Lung microvascular endothelial cell (primary cell): Measurements from ENCODE around the gene STK24. TPM values are rescaled to one million over a fixed set of nuclear protein-coding genes. Genes with fewer than 3 reads are reported as not detected.
A peak's percentile ranks its signal among the peaks of the same experiment; 100 is the strongest.
"Not testable (repeated sequence)": the region's sequence is repeated elsewhere in the genome, so short reads cannot be mapped to it uniquely, and the experiment has no call there.

Experiments
- DNase-seq, 2 donors: peaks; one replicate each; pipeline versions ENCODE4 v3.0.0 to v3.0.0-alpha.2; 2010; ENCODE audit warnings: low read depth in 2 of 2
- total RNA-seq: library from RNA; depleted of rRNA; stranded (reverse); fragments of >200 nt; gene quantifications from 2 replicates; pipeline ENCODE4 v1.2.1, GENCODE V29; 2014

Gene STK24
- total RNA-seq, 1 donor from 2014 or later, result 23.2 TPM

DNA sequence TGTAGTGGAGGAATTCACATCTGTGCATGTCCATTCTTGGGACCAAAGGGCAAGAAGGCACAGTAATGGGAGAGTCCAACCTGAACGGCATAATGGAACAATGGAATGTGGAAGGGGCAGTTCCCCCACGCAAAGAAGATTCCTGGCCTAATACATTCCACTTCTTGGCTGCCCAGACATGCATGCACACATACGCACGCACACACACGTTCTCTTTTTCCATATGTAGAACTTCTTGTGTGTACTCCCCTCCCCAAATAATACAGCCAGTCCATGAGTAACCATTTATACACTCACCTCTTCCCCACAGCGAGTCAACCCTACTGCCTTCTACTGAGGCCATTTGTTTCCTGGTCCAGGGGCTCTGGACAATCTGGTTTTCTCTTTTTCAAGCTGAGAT lies 6.0 kb upstream of the STK24 start:
- no peak for DNase-seq

DNA sequence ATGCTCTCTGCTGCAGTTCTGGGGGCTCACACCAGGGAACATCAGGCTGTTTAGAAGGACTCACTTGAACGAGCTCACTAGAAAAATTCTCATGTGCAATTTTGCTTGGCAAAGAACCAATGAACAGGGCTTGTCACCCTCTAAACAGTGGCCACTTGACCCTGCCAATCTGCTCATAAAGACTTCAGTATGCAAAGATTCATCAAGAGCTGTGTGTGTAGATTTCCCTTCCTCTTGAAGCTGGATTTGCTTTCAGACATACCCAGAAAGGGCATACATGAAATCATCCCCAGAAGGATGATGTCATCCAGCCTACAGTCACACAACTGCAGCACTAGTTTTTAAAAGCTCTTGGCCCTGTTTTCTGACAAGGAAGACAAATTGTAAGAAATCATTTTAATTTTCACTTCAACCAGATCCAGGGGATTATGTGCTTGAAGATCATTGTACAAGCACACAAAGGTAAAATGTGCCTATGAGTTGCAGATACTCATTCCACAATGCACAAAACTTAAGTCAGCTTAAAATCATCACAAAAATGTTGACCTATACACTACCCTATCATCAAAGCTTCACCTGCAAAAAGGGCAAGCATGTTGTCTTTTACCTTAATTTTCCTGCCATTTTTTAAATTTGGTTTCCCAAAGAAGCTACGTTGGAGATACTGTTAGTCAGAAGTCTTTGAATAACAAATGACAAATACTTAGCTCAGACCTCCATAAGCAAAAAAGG lies 5.2 kb upstream of the STK24 start:
- DNase-seq, result peak in 1 of 2 donors; percentile 56

DNA sequence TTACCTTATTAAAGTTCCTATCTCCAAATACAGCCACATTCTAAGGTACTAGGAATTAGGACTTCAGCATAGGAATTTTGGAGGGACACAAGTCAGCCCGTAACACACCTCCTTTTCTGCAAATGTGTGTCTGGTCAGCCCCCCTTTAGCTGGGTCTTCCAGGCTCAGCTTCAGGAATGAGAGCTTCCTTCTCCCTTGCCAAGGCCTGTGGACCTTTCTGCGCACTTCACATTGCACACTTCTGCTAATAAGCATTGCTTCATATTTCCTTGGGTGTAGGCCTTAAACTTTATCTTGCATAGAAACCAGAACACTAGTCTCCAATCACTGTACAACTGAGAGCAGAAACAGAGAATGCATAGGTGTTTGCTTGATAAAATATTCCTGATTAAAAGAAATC lies 4.5 kb upstream of the STK24 start:
- no peak for DNase-seq

- no peak for DNase-seq
These were observed 3.5 kb upstream of the STK24 start for GRCh38 chr13:98580420-98580819.

DNA sequence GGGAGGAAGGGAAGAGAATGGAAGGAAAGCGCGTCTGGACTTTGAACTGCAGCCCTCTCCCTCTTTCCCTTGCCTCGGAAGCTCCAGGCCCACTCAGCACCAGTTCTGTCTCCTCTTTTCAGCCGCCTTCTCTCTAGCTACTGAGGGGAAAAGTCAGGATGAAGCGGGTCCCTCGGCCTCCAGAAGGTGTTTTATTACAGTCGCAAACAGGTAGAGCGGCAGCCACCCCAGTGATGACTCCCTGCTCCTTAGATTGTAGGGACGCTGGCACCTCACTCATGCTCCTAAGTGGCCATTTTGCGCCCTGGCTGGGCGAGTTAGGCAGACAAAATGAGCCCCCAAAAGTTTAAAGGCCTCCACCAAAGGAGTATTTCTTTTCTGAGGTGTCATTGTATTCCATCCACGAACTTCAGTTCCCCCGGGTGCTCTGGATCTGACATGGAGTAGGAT lies 954 bp upstream of the STK24 start:
- DNase-seq, result no peak

DNA sequence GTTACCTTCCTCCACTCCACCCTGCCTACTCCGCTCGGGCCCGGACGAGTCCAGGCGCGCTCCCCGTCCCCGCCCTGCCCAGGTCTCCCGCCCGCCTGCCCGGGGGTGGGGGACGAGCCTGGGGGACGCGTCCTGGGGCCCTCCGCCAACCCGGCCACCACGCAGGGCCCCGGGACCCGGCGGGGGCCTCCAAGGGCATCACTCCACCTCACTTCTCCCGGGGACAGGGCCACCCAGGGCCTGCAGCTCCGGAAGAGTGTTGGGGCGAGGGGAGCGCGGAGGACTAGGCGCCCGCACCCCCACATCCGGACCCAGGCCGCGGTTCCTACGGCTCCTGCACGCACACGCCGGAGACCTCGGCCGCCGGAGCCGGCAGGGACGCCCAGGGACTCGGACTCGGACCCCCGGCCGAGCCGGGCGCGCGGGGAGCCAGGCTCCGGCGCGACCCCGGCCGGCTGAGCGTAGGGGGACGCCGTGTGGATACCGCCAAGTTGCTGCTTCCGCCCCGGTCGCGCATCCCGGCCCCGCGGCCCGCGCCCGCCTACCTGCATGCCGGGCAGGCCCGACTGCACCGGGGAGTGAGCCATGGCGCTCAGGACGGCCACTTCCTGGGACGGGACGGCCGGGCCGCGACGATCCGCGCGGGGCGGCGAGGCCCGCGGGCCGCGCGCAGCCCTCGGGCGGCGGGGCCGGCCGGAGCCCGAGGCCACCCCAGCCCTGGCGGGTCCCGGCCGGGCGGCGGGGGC lies 534 bp downstream of the STK24 start:
- DNase-seq, result peak; percentile 32 to 54

DNA sequence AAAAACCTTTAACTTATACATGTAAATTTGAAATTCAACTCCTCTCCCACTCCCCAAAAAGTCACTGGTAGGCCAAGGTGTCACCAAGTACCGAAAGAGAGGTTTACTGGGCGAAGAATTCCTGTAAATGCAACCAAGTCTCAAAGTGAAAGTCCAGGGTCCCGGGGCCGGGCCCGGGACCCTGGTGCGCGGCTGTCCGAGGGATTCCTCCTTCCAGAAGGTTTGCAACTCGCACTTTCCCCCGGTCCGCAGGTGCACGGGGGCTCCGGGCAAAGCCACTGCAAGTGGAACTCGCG lies 1.1 kb downstream of the STK24 start:
- DNase-seq, result peak in 1 of 2 donors; percentile 40

DNA sequence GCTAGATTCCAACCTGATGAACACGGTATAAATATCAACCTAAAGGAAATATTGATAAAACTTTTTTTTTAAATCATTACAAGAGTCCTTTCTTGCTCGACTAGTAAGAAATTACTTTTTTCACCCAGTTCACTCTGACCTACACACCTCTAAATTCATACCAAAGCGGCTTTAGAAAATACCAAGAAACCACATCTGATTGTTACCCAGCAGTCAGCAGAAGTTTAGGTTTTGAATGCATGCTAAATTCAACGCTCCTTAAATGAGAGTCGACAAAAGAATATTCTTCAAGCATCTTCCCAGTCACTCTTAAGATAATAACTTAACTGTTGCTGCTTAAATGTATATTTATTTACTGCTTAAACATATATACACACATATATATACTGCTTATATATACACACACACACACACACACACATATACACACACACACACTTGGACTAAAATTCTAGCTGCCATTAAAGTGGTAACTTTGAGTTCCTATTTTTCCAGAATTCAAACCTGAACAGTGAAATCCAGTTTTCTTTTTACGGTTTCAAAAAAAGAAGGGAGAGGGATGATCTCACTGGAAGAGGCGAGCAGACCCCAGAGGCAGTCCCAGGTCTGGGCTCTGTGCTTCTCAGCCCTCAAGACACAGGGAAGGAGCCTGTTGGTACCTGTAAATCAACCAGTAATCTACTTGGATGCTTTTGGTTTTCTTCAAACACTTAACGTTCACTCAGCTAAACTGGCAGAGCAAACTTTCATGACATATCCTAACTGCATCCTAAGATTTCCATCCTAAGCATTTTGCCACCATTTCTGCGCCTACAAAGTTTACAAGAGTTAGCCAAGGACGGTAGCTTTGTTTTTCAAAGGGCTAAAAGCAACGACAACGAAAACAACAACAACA lies 1.7 kb downstream of the STK24 start:
- DNase-seq, result peak in 1 of 2 donors; percentile 40

- peak in 1 of 2 donors; percentile 40 for DNase-seq
These were observed 4.8 kb downstream of the STK24 start for GRCh38 chr13:98571955-98572662.

GRCh38 chr13:98570929-98571372 lies 6.0 kb downstream of the STK24 start:
- DNase-seq, result peak; percentile 80 to 84

- DNase-seq, result not testable (repeated sequence)
These were observed 7.2 kb downstream of the STK24 start for GRCh38 chr13:98569494-98570367.

DNA sequence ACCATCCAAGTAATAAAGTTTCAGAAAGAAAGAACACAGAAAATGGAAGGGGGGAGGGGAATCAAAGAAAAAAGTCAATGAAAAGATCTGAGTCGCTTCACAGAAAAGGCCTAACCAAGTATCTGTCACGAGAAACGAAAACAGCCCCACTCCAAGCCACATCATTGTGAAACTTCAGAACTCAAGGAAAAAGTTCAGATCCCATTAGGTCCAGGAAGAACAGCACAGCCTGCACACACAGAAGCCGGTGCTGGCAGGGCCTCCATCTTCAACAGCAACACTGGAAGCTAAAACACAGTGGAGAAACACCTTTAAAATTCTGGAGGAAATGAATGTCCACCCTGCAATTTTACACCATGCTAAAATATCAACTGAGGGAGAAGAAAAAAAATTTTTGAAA lies 8.0 kb downstream of the STK24 start:
- DNase-seq, result no peak

GRCh38 chr13:98567140-98567539 lies 9.8 kb downstream of the STK24 start:
- DNase-seq, result no peak

- peak; percentile 81 to 86 for DNase-seq
These were observed 11.0 kb downstream of the STK24 start for GRCh38 chr13:98565726-98566565.

DNA sequence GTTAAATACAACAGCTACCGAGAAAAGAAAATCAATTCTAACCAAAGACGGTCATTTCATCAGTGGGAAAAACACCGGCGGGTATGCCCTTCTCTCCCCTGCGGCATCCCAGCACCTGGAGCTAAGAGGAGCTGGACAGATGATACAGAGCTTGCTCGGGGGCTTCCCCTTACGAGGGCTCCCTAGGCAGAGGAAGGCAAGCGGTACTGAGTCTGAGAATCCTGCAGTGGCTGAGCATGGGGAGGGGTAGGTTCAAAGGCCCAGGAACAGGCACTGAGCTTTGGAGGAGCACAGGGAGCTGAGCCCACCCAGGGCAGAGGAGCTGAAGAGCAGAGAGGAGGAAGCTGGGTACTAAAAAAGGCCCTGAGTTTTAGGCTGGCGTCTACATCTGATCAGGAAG lies 12.7 kb downstream of the STK24 start:
- no peak for DNase-seq

DNA sequence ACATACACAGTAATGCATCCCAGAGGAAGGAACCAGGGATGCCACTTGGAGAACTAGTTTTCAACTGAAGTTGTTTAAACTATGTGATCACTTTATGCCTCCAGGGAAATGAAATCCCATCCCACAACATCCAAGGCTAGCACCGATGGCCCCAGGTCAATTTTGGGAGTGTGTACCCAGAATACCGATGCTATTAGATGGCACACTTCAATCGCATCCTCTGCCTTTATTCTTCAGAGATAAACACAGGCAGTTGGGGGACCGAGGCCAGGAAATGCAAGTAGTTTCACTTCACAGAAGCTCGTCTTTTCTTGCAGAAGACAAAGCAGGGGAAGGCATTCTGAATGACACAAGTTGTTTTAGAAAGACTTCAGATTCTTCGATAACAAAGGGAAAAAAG lies 13.8 kb downstream of the STK24 start:
- peak in 1 of 2 donors; percentile 58 for DNase-seq

- DNase-seq, result no peak
These were observed 17.7 kb downstream of the STK24 start for GRCh38 chr13:98559169-98559568.

DNA sequence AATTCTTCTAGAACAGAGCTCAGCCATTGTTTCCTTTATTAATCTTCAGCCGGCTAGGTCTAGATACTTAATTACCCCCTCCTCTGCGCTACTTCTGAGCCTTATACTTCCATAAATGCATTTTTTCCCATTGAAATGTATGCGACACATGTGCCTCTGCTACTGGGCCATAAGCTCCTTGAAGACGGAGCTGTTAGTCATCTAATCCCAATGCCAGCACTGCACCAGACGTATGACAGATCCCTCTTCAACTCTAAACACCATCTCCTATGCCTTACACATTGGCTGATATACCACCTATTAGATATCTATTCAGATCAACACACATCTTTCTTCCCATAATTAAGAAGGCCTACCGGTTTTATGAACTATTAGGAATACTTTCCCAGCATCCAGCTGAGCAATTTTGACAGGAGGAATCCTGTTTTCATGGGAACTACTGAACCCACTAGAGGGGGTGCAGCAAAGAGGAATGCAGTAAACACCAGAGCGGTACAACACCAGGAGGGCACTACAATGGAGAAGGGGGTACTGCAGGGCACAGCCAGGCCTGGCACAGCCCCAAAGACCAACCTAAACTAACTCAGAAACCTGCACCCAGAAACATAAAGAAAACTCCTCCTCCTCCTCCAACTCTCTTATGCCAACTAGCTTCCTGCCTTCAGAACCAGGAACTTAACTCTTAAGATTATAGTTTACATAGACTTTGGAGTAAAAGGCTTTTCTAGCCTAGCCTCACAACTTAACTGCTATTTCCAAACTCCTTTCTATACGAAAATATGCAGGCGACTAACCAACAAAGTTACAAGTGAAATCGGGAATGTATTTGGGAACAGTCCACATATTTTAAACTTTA lies 18.7 kb downstream of the STK24 start:
- DNase-seq, result peak in 1 of 2 donors; percentile 59
